Liver (tissue), 9 donors: ENCODE measurements around the gene ZNF587B. TPM values are rescaled to one million over a fixed set of nuclear protein-coding genes. Genes with fewer than 3 reads are reported as not detected.

Experiments used
- DNase-seq: peaks from one replicate; pipeline ENCODE4 v3.0.0-alpha.2; 2017; ENCODE audit warnings: low spot score
- H3K27ac ChIP-seq, 2 donors: one replicate each; pipeline ENCODE4 v1.7.0; 2013; ENCODE audit warnings: inconsistent platforms in 2 of 2, low read length in 2 of 2, control low read depth in 1 of 2, low read depth in 1 of 2, mild to moderate bottlenecking in 1 of 2
- H3K27me3 ChIP-seq, 4 donors: one replicate each; pipeline versions ENCODE4 v1.6.1 to v1.7.0; 2013; ENCODE audit warnings: low read length in 3 of 4, inconsistent platforms in 1 of 4, mild to moderate bottlenecking in 1 of 4, moderate library complexity in 1 of 4; ENCODE audit not compliant: control insufficient read depth in 4 of 4, insufficient read depth in 4 of 4
- H3K36me3 ChIP-seq, 4 donors: one replicate each; pipeline versions ENCODE4 v1.6.1 to v1.7.0; 2013; ENCODE audit warnings: low read length in 3 of 4, mild to moderate bottlenecking in 3 of 4, low read depth in 1 of 4, moderate library complexity in 1 of 4; ENCODE audit not compliant: control insufficient read depth in 4 of 4, insufficient read depth in 3 of 4
- H3K4me1 ChIP-seq, 4 donors: one replicate each; pipeline versions ENCODE4 v1.6.1 to v1.7.0; 2013; ENCODE audit warnings: low read length in 3 of 4, mild to moderate bottlenecking in 3 of 4, moderate library complexity in 1 of 4; ENCODE audit not compliant: control insufficient read depth in 4 of 4, insufficient read depth in 4 of 4
- H3K4me3 ChIP-seq, 3 donors: one replicate each; pipeline versions ENCODE4 v1.6.1 to v1.7.0; 2013; ENCODE audit warnings: low read length in 3 of 3, control low read depth in 1 of 3, low read depth in 1 of 3, mild to moderate bottlenecking in 1 of 3
- H3K9ac ChIP-seq, 2 donors: one replicate each; pipeline ENCODE4 v1.7.0; 2013; ENCODE audit warnings: low read length in 2 of 2, mild to moderate bottlenecking in 2 of 2, moderate library complexity in 2 of 2, control low read depth in 1 of 2, low read depth in 1 of 2
- H3K9me3 ChIP-seq, 4 donors: one replicate each; pipeline versions ENCODE4 v1.6.1 to v1.7.0; 2013; ENCODE audit warnings: low read length in 3 of 4; ENCODE audit not compliant: control insufficient read depth in 4 of 4
- ATF3 ChIP-seq: IDR thresholded peaks from 2 replicates; pipeline ENCODE4 v1.6.1; 2016; ENCODE audit warnings: antibody characterized with exemption
- EGR1 ChIP-seq, 2 donors: IDR thresholded peaks; 2 replicates each; pipeline ENCODE4 v1.6.1; 2016 to 2018; ENCODE audit warnings: antibody characterized with exemption in 2 of 2, low read depth in 2 of 2
- GABPA ChIP-seq, 2 donors: IDR thresholded peaks in 1 of 2; conservative IDR thresholded peaks in 1 of 2; 2 replicates each; pipeline ENCODE4 v1.6.1; 2016; ENCODE audit warnings: antibody characterized with exemption in 2 of 2, mild to moderate bottlenecking in 1 of 2, moderate library complexity in 1 of 2
- HNF4A ChIP-seq, 2 donors: conservative IDR thresholded peaks; 2 replicates each; pipeline ENCODE4 v1.6.1; 2016; ENCODE audit warnings: antibody characterized with exemption in 2 of 2, mild to moderate bottlenecking in 2 of 2
- HNF4G ChIP-seq: IDR thresholded peaks from 2 replicates; pipeline ENCODE4 v1.6.1; 2016; ENCODE audit warnings: antibody characterized with exemption
- JUND ChIP-seq, 2 donors: IDR thresholded peaks; 2 replicates each; pipeline ENCODE4 v1.6.1; 2016; ENCODE audit warnings: antibody characterized with exemption in 2 of 2
- MAX ChIP-seq: IDR thresholded peaks from 2 replicates; pipeline ENCODE4 v1.6.1; 2016; ENCODE audit warnings: antibody characterized with exemption
- NR2F2 ChIP-seq: IDR thresholded peaks from 2 replicates; pipeline ENCODE4 v1.6.1; 2016; ENCODE audit warnings: antibody characterized with exemption
- RAD21 ChIP-seq, 2 donors: IDR thresholded peaks; 2 replicates each; pipeline ENCODE4 v1.6.1; 2016; ENCODE audit warnings: antibody characterized with exemption in 2 of 2, mild to moderate bottlenecking in 2 of 2
- RXRA ChIP-seq, 2 donors: IDR thresholded peaks; 2 replicates each; pipeline ENCODE4 v1.6.1; 2017 to 2018; ENCODE audit warnings: antibody characterized with exemption in 2 of 2, mild to moderate bottlenecking in 1 of 2
- SP1 ChIP-seq: IDR thresholded peaks from 2 replicates; pipeline ENCODE4 v1.6.1; 2018; ENCODE audit warnings: antibody characterized with exemption, mild to moderate bottlenecking
- TAF1 ChIP-seq: conservative IDR thresholded peaks from 2 replicates; pipeline ENCODE4 v1.6.1; 2016; ENCODE audit warnings: antibody characterized with exemption, mild to moderate bottlenecking
- YY1 ChIP-seq: IDR thresholded peaks from 2 replicates; pipeline ENCODE4 v1.6.1; 2016; ENCODE audit warnings: antibody characterized with exemption, mild to moderate bottlenecking
- WGBS: extraction: QIAGEN DNeasy Blood & Tissue Kit; methylation state at CpG from one replicate; pipeline ENCODE4 v1.1.7; 2013; 5-methylcytosine and 5-hydroxymethylcytosine counted together
- polyA plus RNA-seq, 2 donors: library from polyadenylated mRNA; stranded (reverse) in 1 of 2; unstranded in 1 of 2; fragments of 200-250 nt in 1 of 2; fragments of >200 nt in 1 of 2; fragmentation: Nextera tagmentation in 1 of 2; extraction: Ambion mirVana in 1 of 2; gene quantifications; one replicate each; pipeline versions ENCODE4 v1.2.1 to v1.2.3, GENCODE V29; 2013 to 2015
- total RNA-seq, 2 donors: library from RNA; depleted of rRNA; stranded (reverse); fragments of >200 nt; gene quantifications; one replicate each; pipeline ENCODE4 v1.2.3, GENCODE V29; 2014
- TF ChIP-seq, protein P1 (sequence below): IDR thresholded peaks from 2 replicates; pipeline ENCODE4 v1.6.1; 2016; ENCODE audit warnings: antibody characterized with exemption, mild to moderate bottlenecking
- TF ChIP-seq, protein P2 (sequence below): IDR thresholded peaks from 2 replicates; pipeline ENCODE4 v1.6.1; 2016; ENCODE audit warnings: antibody characterized with exemption
- donor health status: healthy.
- donor health status: healthy.
- donor health status: healthy.
- donor health status: healthy.
- donor health status: healthy.

The ZNF587B gene
- total and polyA plus RNA-seq, 4 donors, result 3.0 to 30.2 (median 6.9) TPM

DNA sequence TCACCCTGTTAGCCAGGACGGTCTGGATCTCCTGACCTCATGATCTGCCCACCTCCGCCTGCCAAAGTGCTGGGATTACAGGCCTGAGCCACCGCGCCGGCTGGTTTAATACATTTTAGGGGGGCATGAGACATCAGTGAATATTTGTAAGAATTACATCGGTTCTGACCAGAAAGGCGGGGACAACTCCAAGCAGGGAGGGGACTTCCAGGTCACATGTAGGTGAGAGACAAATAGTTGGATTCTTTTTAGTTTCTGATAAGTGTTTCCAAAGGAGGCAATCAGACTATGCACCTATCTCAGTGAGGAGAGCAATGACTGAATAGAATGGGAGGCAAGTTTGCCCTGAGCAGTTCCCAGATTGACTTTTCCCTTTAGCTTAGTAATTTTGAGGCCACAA lies 11.7 kb upstream of the ZNF587B start:
- Histone ChIP-seq H3K9ac (no peak overlapping the region), H3K27ac (no peak overlapping the region), H3K4me3 (no peak overlapping the region), H3K36me3 (no peaks in the 10 kb centered on the region), H3K9me3 (no peaks in the 10 kb centered on the region), H3K27me3 (no peaks in the 10 kb centered on the region), H3K4me1 (peaks cover 3 to 26% (median 18%) of the 10 kb centered on the region in 4 donors)
- TF ChIP-seq NR2F2 (no peak), JUND (IDR thresholded peaks at IDR 0.05) (no peak), MAX (no peak), TAF1 (no peak), EGR1 (IDR thresholded peaks at IDR 0.05; ENCODE audit: low read depth in 2 of 2) (no peak)
- TF ChIP-seq, protein P1, sequence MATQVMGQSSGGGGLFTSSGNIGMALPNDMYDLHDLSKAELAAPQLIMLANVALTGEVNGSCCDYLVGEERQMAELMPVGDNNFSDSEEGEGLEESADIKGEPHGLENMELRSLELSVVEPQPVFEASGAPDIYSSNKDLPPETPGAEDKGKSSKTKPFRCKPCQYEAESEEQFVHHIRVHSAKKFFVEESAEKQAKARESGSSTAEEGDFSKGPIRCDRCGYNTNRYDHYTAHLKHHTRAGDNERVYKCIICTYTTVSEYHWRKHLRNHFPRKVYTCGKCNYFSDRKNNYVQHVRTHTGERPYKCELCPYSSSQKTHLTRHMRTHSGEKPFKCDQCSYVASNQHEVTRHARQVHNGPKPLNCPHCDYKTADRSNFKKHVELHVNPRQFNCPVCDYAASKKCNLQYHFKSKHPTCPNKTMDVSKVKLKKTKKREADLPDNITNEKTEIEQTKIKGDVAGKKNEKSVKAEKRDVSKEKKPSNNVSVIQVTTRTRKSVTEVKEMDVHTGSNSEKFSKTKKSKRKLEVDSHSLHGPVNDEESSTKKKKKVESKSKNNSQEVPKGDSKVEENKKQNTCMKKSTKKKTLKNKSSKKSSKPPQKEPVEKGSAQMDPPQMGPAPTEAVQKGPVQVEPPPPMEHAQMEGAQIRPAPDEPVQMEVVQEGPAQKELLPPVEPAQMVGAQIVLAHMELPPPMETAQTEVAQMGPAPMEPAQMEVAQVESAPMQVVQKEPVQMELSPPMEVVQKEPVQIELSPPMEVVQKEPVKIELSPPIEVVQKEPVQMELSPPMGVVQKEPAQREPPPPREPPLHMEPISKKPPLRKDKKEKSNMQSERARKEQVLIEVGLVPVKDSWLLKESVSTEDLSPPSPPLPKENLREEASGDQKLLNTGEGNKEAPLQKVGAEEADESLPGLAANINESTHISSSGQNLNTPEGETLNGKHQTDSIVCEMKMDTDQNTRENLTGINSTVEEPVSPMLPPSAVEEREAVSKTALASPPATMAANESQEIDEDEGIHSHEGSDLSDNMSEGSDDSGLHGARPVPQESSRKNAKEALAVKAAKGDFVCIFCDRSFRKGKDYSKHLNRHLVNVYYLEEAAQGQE, result no peak
- WGBS, result 92% methylated on average over 7 of the region's 7 CpGs
- no peak for DNase-seq

GRCh38 chr19:57819475-57820148 lies 10.5 kb upstream of the ZNF587B start:
- H3K4me1 ChIP-seq, result peaks cover 3 to 19% (median 15%) of the 10 kb centered on the region in 4 donors
- under 1% methylated on average over 44 of the region's 44 CpGs for WGBS
- DNase-seq, result peak; percentile 79

More at GRCh38 chr19:57819475-57820148, 10.5 kb upstream of the ZNF587B start:
- Histone ChIP-seq H3K4me3 (peak overlapping the region; percentile 84 to 98 (median 96)), H3K9ac (peak overlapping the region; percentile 68 to 92), H3K27ac (peak overlapping the region; percentile 83 to 88), H3K27me3 (no peaks in the 10 kb centered on the region), H3K9me3 (no peaks in the 10 kb centered on the region), H3K36me3 (no peaks in the 10 kb centered on the region)
- TF ChIP-seq MAX (peak; percentile 67), SP1 (peak; percentile 61), GABPA (IDR thresholded peaks at IDR 0.05 in 1 of 2, conservative IDR thresholded peaks at IDR 0.05 in 1 of 2) (peak; percentile 92 to 96), HNF4G (no peak), EGR1 (IDR thresholded peaks at IDR 0.05; ENCODE audit: low read depth in 2 of 2) (no peak), ATF3 (no peak), RXRA (IDR thresholded peaks at IDR 0.05) (peak; percentile 62 to 90), TAF1 (peak; percentile 37), YY1 (peak; percentile 86), HNF4A (conservative IDR thresholded peaks at IDR 0.05) (peak; percentile 29 to 37), RAD21 (IDR thresholded peaks at IDR 0.05) (peak; percentile 36 to 45)
- TF ChIP-seq, protein P2, sequence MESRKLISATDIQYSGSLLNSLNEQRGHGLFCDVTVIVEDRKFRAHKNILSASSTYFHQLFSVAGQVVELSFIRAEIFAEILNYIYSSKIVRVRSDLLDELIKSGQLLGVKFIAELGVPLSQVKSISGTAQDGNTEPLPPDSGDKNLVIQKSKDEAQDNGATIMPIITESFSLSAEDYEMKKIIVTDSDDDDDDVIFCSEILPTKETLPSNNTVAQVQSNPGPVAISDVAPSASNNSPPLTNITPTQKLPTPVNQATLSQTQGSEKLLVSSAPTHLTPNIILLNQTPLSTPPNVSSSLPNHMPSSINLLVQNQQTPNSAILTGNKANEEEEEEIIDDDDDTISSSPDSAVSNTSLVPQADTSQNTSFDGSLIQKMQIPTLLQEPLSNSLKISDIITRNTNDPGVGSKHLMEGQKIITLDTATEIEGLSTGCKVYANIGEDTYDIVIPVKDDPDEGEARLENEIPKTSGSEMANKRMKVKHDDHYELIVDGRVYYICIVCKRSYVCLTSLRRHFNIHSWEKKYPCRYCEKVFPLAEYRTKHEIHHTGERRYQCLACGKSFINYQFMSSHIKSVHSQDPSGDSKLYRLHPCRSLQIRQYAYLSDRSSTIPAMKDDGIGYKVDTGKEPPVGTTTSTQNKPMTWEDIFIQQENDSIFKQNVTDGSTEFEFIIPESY, result no peak
